Measurements from ENCODE around the gene DCXR. TPM values are rescaled to one million over a fixed set of nuclear protein-coding genes. Genes with fewer than 3 reads are reported as not detected.

Gene DCXR
- total and polyA plus RNA-seq, 2 of the 13 experiments (the other 11 are each of a cell fraction or from before 2014, with no cell fraction given): 287 to 311 TPM

GRCh38 chr17:81995463-81996231 is 41.9 kb downstream of the DCXR start (continued):
- peak; percentile 70; the same call in 1 of the 2 replicates for TF ChIP-seq ZSCAN21 (CRISPR knock-in tag; IDR thresholded peaks at IDR 0.05; ENCODE audit: borderline replicate concordance)
- TF ChIP-seq ZNF564 (CRISPR knock-in tag; IDR thresholded peaks at IDR 0.05): no peak
- no peak for TF ChIP-seq SMARCE1 (IDR thresholded peaks at IDR 0.05; ENCODE audit: borderline replicate concordance)
- no peak for TF ChIP-seq ZFP36L1 (CRISPR knock-in tag; IDR thresholded peaks at IDR 0.05)
- no peak; the same call in 1 of the 2 replicates for TF ChIP-seq ZHX1 (CRISPR knock-in tag; IDR thresholded peaks at IDR 0.05; ENCODE audit: low read depth)
- TF ChIP-seq ZNF891 (CRISPR knock-in tag; IDR thresholded peaks at IDR 0.05): peak; percentile 70; the same call in 1 of the 2 replicates
- peak; percentile 89; the same call in 1 of the 2 replicates for TF ChIP-seq KLF13 (CRISPR knock-in tag; IDR thresholded peaks at IDR 0.05)
- no peak for TF ChIP-seq ZNF382 (CRISPR knock-in tag; IDR thresholded peaks at IDR 0.05; ENCODE audit: borderline replicate concordance)
- TF ChIP-seq ZNF550 (CRISPR knock-in tag; IDR thresholded peaks at IDR 0.05; ENCODE audit: borderline replicate concordance): peak; percentile 19
- peak; percentile 55 for TF ChIP-seq ETV6 (CRISPR knock-in tag; conservative IDR thresholded peaks at IDR 0.05)
- no peak for TF ChIP-seq ZNF790 (CRISPR knock-in tag; IDR thresholded peaks at IDR 0.05; ENCODE audit: borderline replicate concordance)
- no peak for TF ChIP-seq REPIN1 (CRISPR knock-in tag; IDR thresholded peaks at IDR 0.05; ENCODE audit: borderline replicate concordance, low read depth)
- peak; percentile 94 for TF ChIP-seq GTF3A (CRISPR knock-in tag; conservative IDR thresholded peaks at IDR 0.05)
- TF ChIP-seq SRY (CRISPR knock-in tag; IDR thresholded peaks at IDR 0.05): no peak
- peak; percentile 83 to 92 for TF ChIP-seq HMGXB4 (CRISPR knock-in tag; IDR thresholded peaks at IDR 0.05; ENCODE audit: borderline replicate concordance in 1 of 2, low read depth in 1 of 2)
- no peak; the same call in 1 of the 2 replicates for TF ChIP-seq ZNF280D (CRISPR knock-in tag; IDR thresholded peaks at IDR 0.05)
- TF ChIP-seq FOXK2 (IDR thresholded peaks at IDR 0.05): no peak
- TF ChIP-seq KDM1A (CRISPR knock-in tag; IDR thresholded peaks at IDR 0.05): 0 out of 2 replicates have a peak, but pooled peaks have one; percentile 20
- TF ChIP-seq ZNF3 (CRISPR knock-in tag; IDR thresholded peaks at IDR 0.05): peak; percentile 44; the same call in 1 of the 2 replicates
- no peak for TF ChIP-seq MTA3 (CRISPR knock-in tag; IDR thresholded peaks at IDR 0.05)
- TF ChIP-seq KDM5A (IDR thresholded peaks at IDR 0.05; ENCODE audit: borderline replicate concordance, low read length): no peak
